NCI-H1417 (cell line): ENCODE measurements around the gene HSD11B2.

Experiments
- DNase-seq, 3 experiments: peaks; one replicate each; lab custom pipeline; 2025; lab: John Stamatoyannopoulos, UW

HSD11B2 gene

DNA sequence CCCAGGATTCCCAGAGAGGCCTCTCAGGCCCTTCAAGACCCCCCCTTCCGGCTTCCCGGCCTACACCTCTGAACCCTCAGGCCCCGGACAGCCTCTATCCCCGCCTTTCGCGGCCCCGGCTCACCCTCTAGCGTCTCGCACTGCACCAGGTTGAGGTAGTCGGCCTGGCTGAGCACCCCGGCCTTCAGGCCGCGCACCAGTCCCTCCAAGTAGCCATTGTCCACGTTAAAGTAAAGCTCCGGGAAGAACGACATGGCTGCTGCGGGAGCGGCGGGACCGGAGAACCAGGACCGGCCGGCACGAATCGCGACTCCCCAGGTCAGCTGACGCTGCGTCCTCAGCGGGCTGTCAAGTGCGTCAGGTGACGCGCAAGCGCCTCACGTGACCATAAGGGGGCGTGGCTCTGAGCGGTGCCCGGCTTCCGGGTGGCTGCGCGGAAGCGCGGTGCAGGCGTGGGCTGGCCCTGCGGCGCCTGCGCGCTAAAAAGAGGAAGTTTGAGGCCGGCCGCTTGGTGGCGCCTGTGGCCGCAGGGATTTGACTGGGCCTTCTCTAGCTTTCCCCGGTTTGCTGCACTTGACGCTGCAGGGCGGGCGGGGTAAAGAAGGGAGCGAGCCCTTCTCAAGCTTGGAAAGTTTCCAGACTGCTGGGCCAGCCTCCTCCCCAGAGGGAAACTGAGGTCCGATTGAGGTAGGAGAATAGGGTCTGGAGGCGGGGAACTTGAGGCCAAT is 50.1 kb downstream of the HSD11B2 start, which contains the start of gene ATP6V0D1:
TSS of gene ATP6V0D1 (minus strand) at position 325 of the 728 bp plus-strand sequence. CDS start at position 254, 71 bp downstream.
- peak; percentile 96 to 98 (median 96) for DNase-seq

DNA sequence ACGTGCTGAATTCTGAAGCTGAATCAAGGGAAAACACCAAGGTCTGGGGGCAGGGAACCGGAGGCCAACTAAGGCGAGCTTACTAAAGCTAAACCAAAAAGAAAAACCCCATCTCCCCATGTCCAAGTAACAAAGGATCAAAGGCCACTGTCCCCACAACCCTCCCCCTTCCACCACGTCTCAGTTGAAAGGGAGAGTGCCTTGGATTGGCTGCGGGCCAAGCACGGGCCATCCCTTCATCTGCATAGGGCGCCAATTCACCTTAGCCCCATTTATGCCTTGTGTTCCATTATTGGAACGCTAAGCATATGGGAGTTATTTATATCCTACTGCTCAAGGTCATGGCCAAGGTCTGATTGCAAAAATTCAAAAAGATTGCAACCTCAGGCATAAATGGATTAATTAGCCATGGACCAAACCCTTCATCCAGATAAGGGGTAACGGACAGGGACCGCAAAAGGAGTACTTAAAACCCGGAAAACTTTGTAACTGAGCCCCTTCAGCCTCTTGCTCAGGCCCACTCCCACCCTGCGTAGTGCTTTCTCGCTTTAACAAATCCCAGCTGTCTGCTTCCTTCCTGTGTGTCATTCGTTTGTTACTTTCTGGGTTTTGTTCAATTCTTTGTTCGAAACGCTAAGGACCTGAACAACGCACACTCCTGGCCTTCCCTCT is 50.8 kb downstream of the HSD11B2 start:
- DNase-seq, result peak in 2 of 3 experiments; percentile 36 to 86

DNA sequence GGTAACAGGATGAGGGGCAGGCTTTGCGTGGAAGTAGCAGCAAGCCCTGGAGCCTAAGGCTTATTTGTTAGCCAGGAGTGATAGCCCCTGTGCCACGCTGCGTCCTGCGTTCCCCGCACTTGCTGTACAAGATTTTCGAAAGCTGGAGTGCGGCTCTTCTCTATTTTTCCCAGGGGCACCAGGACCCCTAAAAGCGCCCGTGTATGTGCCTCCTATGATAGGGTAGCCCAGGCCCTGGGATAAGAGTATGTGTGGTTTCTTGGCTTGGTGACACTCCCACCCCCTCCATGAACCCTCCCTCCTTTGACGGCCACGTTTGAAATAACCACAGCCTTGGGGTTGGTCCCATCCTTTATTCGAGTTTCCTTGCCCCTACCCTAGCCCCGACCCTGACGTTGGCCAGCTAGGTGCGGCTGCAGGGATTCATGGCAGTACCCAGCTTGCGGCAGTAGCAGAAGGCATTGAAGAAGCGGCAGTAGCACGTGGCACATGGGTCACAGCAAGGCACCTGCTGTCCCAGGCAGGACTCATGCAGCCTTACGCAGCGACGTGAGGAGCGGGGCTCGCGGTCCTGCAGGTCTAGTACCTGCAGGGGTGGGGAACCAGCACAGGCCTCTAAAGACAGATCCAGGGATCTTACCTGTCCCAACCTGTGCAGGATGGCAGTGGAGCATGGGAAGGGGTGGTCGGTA is 51.5 kb downstream of the HSD11B2 start:
- DNase-seq, result no peak

DNA sequence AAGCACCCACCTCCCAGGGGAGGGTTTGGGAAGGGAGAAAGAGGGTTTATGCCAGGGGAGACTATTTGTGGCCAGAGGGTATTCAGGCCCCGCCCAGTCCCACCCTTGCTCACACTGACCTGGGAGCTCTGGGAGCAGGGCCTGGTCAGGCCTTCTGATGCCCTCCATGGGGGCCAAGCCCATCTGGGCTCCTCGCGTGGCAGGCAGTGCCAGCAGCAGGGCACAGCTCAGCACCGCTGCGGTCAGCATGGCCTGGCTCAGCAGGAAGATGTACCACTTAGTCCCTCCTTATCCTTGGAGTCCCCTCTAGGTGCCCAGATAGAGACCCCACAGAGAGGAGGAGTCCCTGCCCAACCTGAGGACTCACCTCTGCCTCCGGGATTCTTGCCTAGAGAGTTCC is 52.2 kb downstream of the HSD11B2 start, which contains the start of gene AGRP:
TSS of gene AGRP (minus strand) at position 398 of the 400 bp plus-strand sequence. CDS start at position 249, 149 bp downstream.
- DNase-seq, result no peak

DNA sequence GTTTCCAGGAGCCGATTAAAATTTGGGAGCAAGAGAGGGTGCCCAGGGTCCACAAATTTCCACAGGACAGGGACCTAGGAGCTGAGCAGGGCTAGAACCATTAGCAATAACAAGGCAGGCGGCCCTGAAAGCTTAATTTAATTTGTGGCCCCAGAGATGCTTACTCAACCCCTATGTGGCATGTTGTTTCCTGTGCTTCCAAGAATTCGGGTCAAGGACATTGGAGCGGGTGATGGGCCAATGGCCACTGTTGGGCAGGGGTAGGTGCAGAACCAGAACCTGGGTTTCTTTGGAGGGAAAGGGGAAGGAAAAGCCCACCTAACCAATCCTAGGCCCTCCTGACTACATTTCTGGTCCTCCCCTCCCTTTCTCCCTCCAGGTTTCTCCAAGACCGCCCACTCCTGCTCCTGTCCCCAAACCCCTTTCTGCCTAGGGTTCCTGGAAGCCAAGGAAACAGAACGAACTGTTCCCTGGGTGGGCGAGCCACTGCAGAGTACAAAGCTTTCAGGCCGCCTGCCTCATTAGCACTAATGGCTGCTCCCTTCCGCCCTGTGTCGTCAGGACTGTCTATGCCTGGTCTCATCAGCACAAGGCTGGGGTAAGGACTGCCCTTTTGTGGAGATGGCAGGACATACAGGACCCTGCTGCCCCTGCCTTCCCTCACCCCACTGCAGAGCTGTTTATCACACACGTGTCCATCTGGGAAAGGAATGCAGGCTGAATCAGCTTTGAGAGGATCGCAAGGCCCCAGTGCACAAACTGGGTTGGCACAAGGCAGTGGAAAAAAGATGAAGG is 53.0 kb downstream of the HSD11B2 start:
- no peak for DNase-seq

DNA sequence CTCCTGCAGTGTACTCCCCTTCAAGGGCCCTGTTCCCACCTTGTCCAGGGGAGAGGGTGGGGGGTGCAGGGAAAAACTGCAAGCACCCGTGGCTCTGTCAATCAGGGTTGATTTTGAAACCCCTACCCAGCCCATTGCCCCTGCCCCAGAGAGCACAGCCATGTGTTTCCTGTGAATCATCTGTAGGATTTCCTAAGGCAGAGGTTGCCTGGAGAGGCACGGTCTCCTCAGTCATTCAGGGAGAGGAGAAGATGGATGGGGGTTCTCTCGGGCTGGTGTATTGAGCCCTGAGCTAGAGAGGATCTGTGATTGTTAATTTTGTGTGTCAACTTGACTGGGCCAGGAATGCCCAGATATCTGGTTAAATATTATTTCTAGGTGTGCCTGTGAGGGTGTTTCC is 55.9 kb downstream of the HSD11B2 start:
- no peak for DNase-seq
